ENCODE results near the gene CIAO3. TPM values are rescaled to one million over a fixed set of nuclear protein-coding genes. Genes with fewer than 3 reads are reported as not detected.

CIAO3 gene
- total RNA-seq = 10 to 100 TPM; 31.8 to 32.2 TPM

GRCh38 chr16:740764-741505 lies at the start of gene CIAO3:
Gene CIAO3 (minus strand): TSS chr16:740997. CDS start chr16:740985, 12 bp downstream.
- H3K4me1 Mint-ChIP-seq (ENCODE audit: low read depth) = peaks cover 23% of the 10 kb centered on the region
- peaks cover 16% of the 10 kb centered on the region for H3K36me3 Mint-ChIP-seq
- CTCF ChIA-PET = interaction anchor here (0.7 to 3.0 kb wide), 11 partner anchors 8 to 264 kb away, joined by 3 to 21 read pairs (median 4); partner anchors contain the start of genes ANTKMT, CCDC78, HAGHL and METRN
- peak; percentile 95 for DNase-seq
- no peaks in the 10 kb centered on the region for H3K9me3 Mint-ChIP-seq
- H3K27me3 Mint-ChIP-seq = no peaks in the 10 kb centered on the region
- no peak within 1 kb of the TSS for H3K27ac Mint-ChIP-seq
- POLR2A ChIA-PET = interaction anchor here (1.0 to 3.6 kb wide), 3 partner anchors 13 to 44 kb away, joined by 3 to 14 read pairs (median 8); partner anchors contain the start of gene ANTKMT
- peak within 1 kb of the TSS; percentile 82 for H3K4me3 Mint-ChIP-seq
- intact Hi-C loops (cut with micrococcal nuclease) = loop anchor here (1.0 to 2.0 kb wide), 2 partner anchors 25 to 44 kb away; no protein-coding TSS in a partner anchor

- POLR2A ChIA-PET = no interaction called here
- Mint-ChIP-seq H3K4me1 (ENCODE audit: low read depth) (peaks cover 5% of the 10 kb centered on the region), H3K27ac (no peak overlapping the region), H3K4me3 (peak overlapping the region; percentile 55), H3K9me3 (no peaks in the 10 kb centered on the region), H3K36me3 (peaks cover 11% of the 10 kb centered on the region), H3K27me3 (no peaks in the 10 kb centered on the region)
- intact Hi-C loops (cut with micrococcal nuclease) = no loop called here
- CTCF ChIA-PET = interaction anchor here (8.0 kb wide), 1 partner anchor 76 kb away, joined by 120 read pairs; the partner anchor contains the start of gene METRN
- DNase-seq = no peak
Measured at GRCh38 chr16:790086-790485, 49.3 kb upstream of the CIAO3 start.

GRCh38 chr16:789191-789850 lies 48.5 kb upstream of the CIAO3 start:
- Mint-ChIP-seq H3K9me3 (no peaks in the 10 kb centered on the region), H3K27me3 (no peaks in the 10 kb centered on the region), H3K27ac (no peak overlapping the region), H3K36me3 (peaks cover 11% of the 10 kb centered on the region), H3K4me1 (ENCODE audit: low read depth) (peaks cover 5% of the 10 kb centered on the region), H3K4me3 (peak overlapping the region; percentile 80)
- CTCF ChIA-PET = interaction anchor here (1.0 to 8.0 kb wide), 3 partner anchors 53 to 75 kb away, joined by 3 to 120 read pairs (median 4); partner anchors contain the start of gene METRN
- POLR2A ChIA-PET = interaction anchor here (1.1 to 1.5 kb wide), 3 partner anchors 12 to 181 kb away, joined by 3 to 7 read pairs (median 5); partner anchors contain the start of gene GNG13
- intact Hi-C loops (cut with micrococcal nuclease) = no loop called here
- DNase-seq = no peak

- H3K9me3 Mint-ChIP-seq = no peaks in the 10 kb centered on the region
- DNase-seq = peak; percentile 97
- ChIA-PET CTCF (interaction anchor here (0.7 to 8.0 kb wide), 6 partner anchors 15 to 74 kb away, joined by 3 to 120 read pairs (median 4); partner anchors contain the start of genes ANTKMT and METRN), POLR2A (interaction anchor here (0.5 to 1.5 kb wide), 7 partner anchors 12 to 1804 kb away, joined by 3 to 7 read pairs (median 5); partner anchors contain the start of genes ANTKMT and GNG13)
- H3K27ac Mint-ChIP-seq = peak within 1 kb of the TSS; percentile 60
- no peaks in the 10 kb centered on the region for H3K27me3 Mint-ChIP-seq
- intact Hi-C loops (cut with micrococcal nuclease) = no loop called here
- H3K4me1 Mint-ChIP-seq (ENCODE audit: low read depth) = peaks cover 5% of the 10 kb centered on the region
- H3K36me3 Mint-ChIP-seq = peaks cover 11% of the 10 kb centered on the region
- peak within 1 kb of the TSS; percentile 87 for H3K4me3 Mint-ChIP-seq
Measured at GRCh38 chr16:788399-789126, 47.8 kb upstream of the CIAO3 start, which contains the start of gene CHTF18. Gene CHTF18 (plus strand): TSS chr16:788620. CDS start chr16:788685, 65 bp downstream.

GRCh38 chr16:787978-788398 lies 47.2 kb upstream of the CIAO3 start, which contains the start of gene RPUSD1:
Gene RPUSD1 (minus strand): TSS chr16:788381. CDS start chr16:787737, 644 bp downstream.
- CTCF ChIA-PET = interaction anchor here (1.0 to 8.0 kb wide), 5 partner anchors 16 to 74 kb away, joined by 3 to 120 read pairs (median 4); partner anchors contain the start of genes ANTKMT and METRN
- DNase-seq = no peak
- Mint-ChIP-seq H3K4me3 (peak within 1 kb of the TSS; percentile 87), H3K9me3 (no peaks in the 10 kb centered on the region), H3K27me3 (no peaks in the 10 kb centered on the region), H3K4me1 (ENCODE audit: low read depth) (peaks cover 5% of the 10 kb centered on the region), H3K36me3 (peaks cover 11% of the 10 kb centered on the region), H3K27ac (peak within 1 kb of the TSS; percentile 60)
- POLR2A ChIA-PET = interaction anchor here (0.5 to 1.5 kb wide), 6 partner anchors 13 to 1805 kb away, joined by 3 to 7 read pairs (median 5); partner anchors contain the start of genes ANTKMT and GNG13
- intact Hi-C loops (cut with micrococcal nuclease) = no loop called here

GRCh38 chr16:787321-787966 lies 46.6 kb upstream of the CIAO3 start:
- H3K9me3 Mint-ChIP-seq = no peaks in the 10 kb centered on the region

GRCh38 chr16:785563-786535 lies 45.1 kb upstream of the CIAO3 start:
- H3K9me3 Mint-ChIP-seq = no peaks in the 10 kb centered on the region
- ChIA-PET POLR2A (interaction anchor here (1.4 to 1.9 kb wide), 2 partner anchors 45 to 74 kb away, joined by 3 to 5 read pairs; partner anchors contain the start of gene CIAO3), CTCF (interaction anchor here (0.7 to 8.0 kb wide), 21 partner anchors 16 to 394 kb away, joined by 3 to 120 read pairs (median 4); partner anchors contain the start of genes ANTKMT, CIAO3, METRN and STUB1)
- H3K27me3 Mint-ChIP-seq = no peaks in the 10 kb centered on the region
- peaks cover 5% of the 10 kb centered on the region for H3K4me1 Mint-ChIP-seq (ENCODE audit: low read depth)
- H3K36me3 Mint-ChIP-seq = peaks cover 3% of the 10 kb centered on the region
- no peak overlapping the region for H3K27ac Mint-ChIP-seq
- peak; percentile 83 for DNase-seq
- intact Hi-C loops (cut with micrococcal nuclease) = loop anchor here (1.0 to 2.0 kb wide), 2 partner anchors 45 to 75 kb away; partner anchors contain the start of gene CIAO3
- peak overlapping the region; percentile 51 for H3K4me3 Mint-ChIP-seq

More at GRCh38 chr16:787321-787966, 46.6 kb upstream of the CIAO3 start:
- H3K4me3 Mint-ChIP-seq = peak overlapping the region; percentile 87
- peak overlapping the region; percentile 60 for H3K27ac Mint-ChIP-seq
- H3K36me3 Mint-ChIP-seq = peaks cover 11% of the 10 kb centered on the region
- no peaks in the 10 kb centered on the region for H3K27me3 Mint-ChIP-seq
- intact Hi-C loops (cut with micrococcal nuclease) = no loop called here
- POLR2A ChIA-PET = no interaction called here
- no peak for DNase-seq
- CTCF ChIA-PET = interaction anchor here (1.1 to 8.0 kb wide), 4 partner anchors 17 to 270 kb away, joined by 4 to 120 read pairs (median 10); partner anchors contain the start of genes ANTKMT and METRN
- H3K4me1 Mint-ChIP-seq (ENCODE audit: low read depth) = peaks cover 5% of the 10 kb centered on the region

GRCh38 chr16:784431-784830 lies 43.6 kb upstream of the CIAO3 start:
- H3K4me3 Mint-ChIP-seq = no peak overlapping the region
- peaks cover 2% of the 10 kb centered on the region for H3K4me1 Mint-ChIP-seq (ENCODE audit: low read depth)

GRCh38 chr16:783404-784161 lies 42.8 kb upstream of the CIAO3 start:
- CTCF ChIA-PET = interaction anchor here (1.5 to 8.0 kb wide), 3 partner anchors 63 to 88 kb away, joined by 5 to 120 read pairs (median 8); partner anchors contain the start of genes ANTKMT and METRN
- intact Hi-C loops (cut with micrococcal nuclease) = loop anchor here (2.0 kb wide), 1 partner anchor 43 kb away; the partner anchor contains the start of gene CIAO3
- Mint-ChIP-seq H3K27ac (no peak overlapping the region), H3K36me3 (no peaks in the 10 kb centered on the region), H3K9me3 (no peaks in the 10 kb centered on the region), H3K27me3 (peaks cover 3% of the 10 kb centered on the region), H3K4me1 (ENCODE audit: low read depth) (peaks cover 2% of the 10 kb centered on the region), H3K4me3 (no peak overlapping the region)
- POLR2A ChIA-PET = interaction anchor here (1.1 kb wide), 1 partner anchor 77 kb away, joined by 3 read pairs; no protein-coding TSS in a partner anchor
- DNase-seq = no peak

More at GRCh38 chr16:784431-784830, 43.6 kb upstream of the CIAO3 start:
- ChIA-PET CTCF (interaction anchor here (0.9 to 8.0 kb wide), 13 partner anchors 15 to 214 kb away, joined by 3 to 120 read pairs (median 5); partner anchors contain the start of genes ANTKMT, CIAO3 and METRN), POLR2A (interaction anchor here (1.1 to 1.9 kb wide), 3 partner anchors 43 to 78 kb away, joined by 3 to 5 read pairs (median 3); partner anchors contain the start of gene CIAO3)
- Mint-ChIP-seq H3K36me3 (no peaks in the 10 kb centered on the region), H3K27ac (no peak overlapping the region), H3K9me3 (no peaks in the 10 kb centered on the region), H3K27me3 (peaks cover 3% of the 10 kb centered on the region)
- intact Hi-C loops (cut with micrococcal nuclease) = loop anchor here (2.0 kb wide), 1 partner anchor 44 kb away; the partner anchor contains the start of gene CIAO3
- no peak for DNase-seq

All from activated CD4-positive, alpha-beta memory T cell treated with anti-CD3 and anti-CD28 coated beads for 36 hours (primary cell).